HepG2 (cell line): ENCODE results near the gene ZC3H4. TPM values are rescaled to one million over a fixed set of nuclear protein-coding genes. Genes with fewer than 3 reads are reported as not detected.
A peak's percentile ranks its signal among the peaks of the same experiment; 100 is the strongest.

Experiments
- AHR ChIP-seq: IDR thresholded peaks from 2 replicates; pipeline ENCODE4 v1.6.1; 2018; ENCODE audit warnings: missing genetic modification reagents, missing compliant biosample characterization
- CREB1 ChIP-seq, 2 experiments: fragments of 450-650 bp in 1 of 2; IDR thresholded peaks; 2 replicates each; pipeline ENCODE4 v1.6.1; 2016 to 2017; ENCODE audit warnings: control low read depth in 1 of 2, mild to moderate bottlenecking in 1 of 2, missing compliant biosample characterization in 1 of 2, missing genetic modification characterization in 1 of 2
- CREM ChIP-seq, 2 experiments: sonication (generic) in 1 of 2; formaldehyde crosslinking in 1 of 2; IDR thresholded peaks; 2 replicates each; pipeline versions ENCODE4 v1.4.0 to v1.6.1; 2016 to 2020; ENCODE audit warnings: antibody characterized with exemption in 1 of 2, mild to moderate bottlenecking in 1 of 2, missing genetic modification reagents in 1 of 2
- ERF ChIP-seq: IDR thresholded peaks from 2 replicates; pipeline ENCODE4 v1.6.1; 2018; ENCODE audit warnings: missing biosample characterization, missing genetic modification reagents
- FOXC1 ChIP-seq: sonication (generic); formaldehyde crosslinking; IDR thresholded peaks from 2 replicates; pipeline ENCODE4 v1.8.0; 2022; ENCODE audit warnings: mild to moderate bottlenecking, missing genetic modification reagents, borderline replicate concordance
- JARID2 ChIP-seq: sonication (generic); formaldehyde crosslinking; IDR thresholded peaks from 2 replicates; pipeline ENCODE4 v1.8.1; 2023; ENCODE audit warnings: missing genetic modification reagents, inconsistent platforms; ENCODE audit not compliant: insufficient replicate concordance
- KAT7 ChIP-seq: IDR thresholded peaks from 2 replicates; pipeline ENCODE4 v1.6.1; 2018; ENCODE audit warnings: borderline replicate concordance, missing compliant biosample characterization
- KAT8 ChIP-seq: IDR thresholded peaks from 2 replicates; pipeline ENCODE4 v1.6.1; 2016; ENCODE audit warnings: missing genetic modification reagents, missing compliant biosample characterization
- MBNL3 ChIP-seq: fragments of 250-450 bp; sonication (Bioruptor Pico); conservative IDR thresholded peaks from 2 replicates; pipeline ENCODE4 v1.8.0; 2022; ENCODE audit warnings: mild to moderate bottlenecking, inconsistent platforms
- RFXAP ChIP-seq: sonication (generic); formaldehyde crosslinking; IDR thresholded peaks from 2 replicates; pipeline ENCODE4 v1.4.0; 2020; ENCODE audit warnings: missing genetic modification reagents, borderline replicate concordance
- SRSF1 ChIP-seq: fragments of 200-400 bp; formaldehyde crosslinking; optimal IDR thresholded peaks from 2 replicates; pipeline ENCODE3; 2017; ENCODE audit warnings: mild to moderate bottlenecking, low read depth, low read length, moderate library complexity
- ZNF138 ChIP-seq: sonication (generic); formaldehyde crosslinking; IDR thresholded peaks from 2 replicates; pipeline ENCODE4 v1.5.0; 2020; ENCODE audit warnings: mild to moderate bottlenecking, low read depth, missing genetic modification reagents
- ZNF207 ChIP-seq: fragments of 450-650 bp; IDR thresholded peaks from 2 replicates; pipeline ENCODE4 v1.6.1; 2016; ENCODE audit warnings: antibody characterized with exemption, borderline replicate concordance
- ZNF251 ChIP-seq: sonication (generic); formaldehyde crosslinking; IDR thresholded peaks from 2 replicates; pipeline ENCODE4 v1.9.0; 2021; ENCODE audit warnings: mild to moderate bottlenecking, missing genetic modification reagents
- ZNF253 ChIP-seq: sonication (generic); formaldehyde crosslinking; IDR thresholded peaks from 2 replicates; pipeline ENCODE4 v1.8.0; 2022; ENCODE audit warnings: mild to moderate bottlenecking, missing genetic modification reagents, borderline replicate concordance
- ZNF30 ChIP-seq: sonication (generic); formaldehyde crosslinking; IDR thresholded peaks from 2 replicates; pipeline ENCODE4 v1.5.0; 2020; ENCODE audit warnings: mild to moderate bottlenecking, missing genetic modification reagents
- ZNF367 ChIP-seq: sonication (generic); formaldehyde crosslinking; IDR thresholded peaks from 2 replicates; pipeline ENCODE4 v1.4.0; 2020; ENCODE audit warnings: missing genetic modification reagents, borderline replicate concordance
- ZNF44 ChIP-seq: sonication (generic); formaldehyde crosslinking; IDR thresholded peaks from 2 replicates; pipeline ENCODE4 v1.5.1; 2020; ENCODE audit warnings: mild to moderate bottlenecking, missing genetic modification reagents
- ZNF605 ChIP-seq: sonication (generic); formaldehyde crosslinking; IDR thresholded peaks from 2 replicates; pipeline ENCODE4 v1.8.0; 2022; ENCODE audit warnings: mild to moderate bottlenecking, missing genetic modification reagents
- ZNF746 ChIP-seq: sonication (generic); formaldehyde crosslinking; IDR thresholded peaks from 2 replicates; pipeline ENCODE4 v1.8.0; 2022; ENCODE audit warnings: mild to moderate bottlenecking, missing genetic modification reagents
- polyA plus RNA-seq, 8 experiments: library from polyadenylated mRNA; depleted of rRNA in 3 of 8; stranded (reverse) in 7 of 8; unstranded in 1 of 8; fragments of >200 nt; fragmentation: Illumina TruSeq in 4 of 8; extraction: Trizol in 4 of 8; gene quantifications; 2 replicates each; pipeline versions ENCODE4 v1.2.1 to v1.2.3, GENCODE V29; 2011 to 2016; ENCODE audit warnings: low read depth in 4 of 8, missing spikeins in 1 of 8, mixed read lengths in 1 of 8; ENCODE audit not compliant: insufficient read depth in 1 of 8
- total RNA-seq, 5 experiments: library from RNA; depleted of rRNA; stranded (reverse); fragments of >200 nt; fragmentation: Illumina TruSeq; extraction: Trizol; gene quantifications; 2 replicates each; pipeline ENCODE4 v1.2.3, GENCODE V29; 2016; ENCODE audit warnings: low read depth in 1 of 5
- TF ChIP-seq, protein P1 (sequence below): sonication (generic); formaldehyde crosslinking; conservative IDR thresholded peaks from 2 replicates; pipeline ENCODE4 v1.8.0; 2022; ENCODE audit warnings: mild to moderate bottlenecking, moderate library complexity, missing genetic modification reagents
- TF ChIP-seq, protein P2 (sequence below): sonication (generic); formaldehyde crosslinking; IDR thresholded peaks from 2 replicates; pipeline ENCODE4 v1.5.0; 2020; ENCODE audit warnings: mild to moderate bottlenecking, missing genetic modification reagents
- TF ChIP-seq, protein P3 (sequence below): sonication (generic); formaldehyde crosslinking; IDR thresholded peaks from 2 replicates; pipeline ENCODE4 v1.4.0; 2020; ENCODE audit warnings: low read depth, mild to moderate bottlenecking, missing genetic modification reagents
- TF ChIP-seq, protein P4 (sequence below): sonication (generic); formaldehyde crosslinking; IDR thresholded peaks from 2 replicates; pipeline ENCODE4 v1.4.0; 2020; ENCODE audit warnings: missing genetic modification reagents, low read depth, mild to moderate bottlenecking, borderline replicate concordance

ZC3H4 gene
- total and polyA plus RNA-seq, 2 of the 13 experiments (the other 11 are each of a cell fraction or from before 2014, with no cell fraction given): 1.8 to 10.7 TPM

DNA sequence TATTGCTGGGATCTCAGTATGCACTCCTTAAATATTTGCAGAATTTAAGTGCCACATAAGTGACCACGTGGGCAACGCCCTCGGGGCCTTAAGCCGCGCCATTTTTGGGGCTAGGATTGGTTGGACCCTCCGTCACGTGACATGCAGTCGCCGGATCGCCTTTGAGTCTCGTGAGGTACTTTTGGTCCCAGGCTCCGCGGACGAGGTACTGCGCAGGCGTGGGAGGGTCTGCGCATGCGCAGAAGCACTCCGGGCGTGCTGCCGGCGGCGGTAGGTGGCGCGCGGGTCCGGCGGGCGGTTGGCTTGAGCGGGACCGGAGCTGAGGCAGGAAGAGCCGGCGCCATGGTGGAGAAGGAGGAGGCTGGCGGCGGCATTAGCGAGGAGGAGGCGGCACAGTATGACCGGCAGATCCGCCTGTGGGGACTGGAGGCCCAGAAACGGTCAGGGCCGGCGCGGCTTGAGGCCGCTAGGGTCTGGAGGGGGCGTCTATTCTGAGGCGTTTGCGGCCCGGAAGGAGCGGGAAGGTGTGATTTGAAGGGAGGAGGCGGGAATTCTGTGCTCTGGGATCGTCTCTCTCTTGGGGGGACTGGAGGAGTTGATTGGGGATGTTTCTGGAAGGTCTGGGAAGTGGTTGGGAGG, 17.1 kb upstream of the ZC3H4 start, which contains the start of gene SAE1 (continued):
- TF ChIP-seq AHR (CRISPR knock-in tag) (no peak; the same call in 1 of the 2 replicates), FOXC1 (CRISPR knock-in tag) (peak; percentile 44; the same call in 1 of the 2 replicates), ZNF253 (CRISPR knock-in tag) (0 out of 2 replicates have a peak, but pooled peaks have one; percentile 18), KAT8 (peak; percentile 85), KAT7 (CRISPR knock-in tag) (0 out of 2 replicates have a peak, but pooled peaks have one; percentile 61), SRSF1 (peak; percentile 93), ZNF605 (0 out of 2 replicates have a peak, but pooled peaks have one; percentile 72), ZNF30 (CRISPR knock-in tag) (peak; percentile 46; the same call in 1 of the 2 replicates), MBNL3 (no peak), CREM (IDR thresholded peaks at IDR 0.05) (peak; percentile 53), CREM (CRISPR knock-in tag; IDR thresholded peaks at IDR 0.05) (no peak), ERF (CRISPR knock-in tag) (peak; percentile 83), ZNF138 (CRISPR knock-in tag) (peak; percentile 56; the same call in 1 of the 2 replicates), ZNF367 (CRISPR knock-in tag) (no peak), RFXAP (CRISPR knock-in tag) (peak; percentile 9; the same call in 1 of the 2 replicates), ZNF746 (CRISPR knock-in tag) (peak; percentile 45; the same call in 1 of the 2 replicates), JARID2 (peak; percentile 49), CREB1 (IDR thresholded peaks at IDR 0.05) (peak; percentile 43), CREB1 (CRISPR knock-in tag; IDR thresholded peaks at IDR 0.05) (peak; percentile 39; the same call in 1 of the 2 replicates), ZNF251 (CRISPR knock-in tag) (no peak), ZNF207 (peak; percentile 90; the same call in 1 of the 2 replicates), ZNF44 (0 out of 2 replicates have a peak, but pooled peaks have one; percentile 71)
- TF ChIP-seq, protein P1, sequence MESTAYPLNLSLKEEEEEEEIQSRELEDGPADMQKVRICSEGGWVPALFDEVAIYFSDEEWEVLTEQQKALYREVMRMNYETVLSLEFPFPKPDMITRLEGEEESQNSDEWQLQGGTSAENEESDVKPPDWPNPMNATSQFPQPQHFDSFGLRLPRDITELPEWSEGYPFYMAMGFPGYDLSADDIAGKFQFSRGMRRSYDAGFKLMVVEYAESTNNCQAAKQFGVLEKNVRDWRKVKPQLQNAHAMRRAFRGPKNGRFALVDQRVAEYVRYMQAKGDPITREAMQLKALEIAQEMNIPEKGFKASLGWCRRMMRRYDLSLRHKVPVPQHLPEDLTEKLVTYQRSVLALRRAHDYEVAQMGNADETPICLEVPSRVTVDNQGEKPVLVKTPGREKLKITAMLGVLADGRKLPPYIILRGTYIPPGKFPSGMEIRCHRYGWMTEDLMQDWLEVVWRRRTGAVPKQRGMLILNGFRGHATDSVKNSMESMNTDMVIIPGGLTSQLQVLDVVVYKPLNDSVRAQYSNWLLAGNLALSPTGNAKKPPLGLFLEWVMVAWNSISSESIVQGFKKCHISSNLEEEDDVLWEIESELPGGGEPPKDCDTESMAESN (CRISPR knock-in tag): peak; percentile 16; the same call in 1 of the 2 replicates
- TF ChIP-seq, protein P2, sequence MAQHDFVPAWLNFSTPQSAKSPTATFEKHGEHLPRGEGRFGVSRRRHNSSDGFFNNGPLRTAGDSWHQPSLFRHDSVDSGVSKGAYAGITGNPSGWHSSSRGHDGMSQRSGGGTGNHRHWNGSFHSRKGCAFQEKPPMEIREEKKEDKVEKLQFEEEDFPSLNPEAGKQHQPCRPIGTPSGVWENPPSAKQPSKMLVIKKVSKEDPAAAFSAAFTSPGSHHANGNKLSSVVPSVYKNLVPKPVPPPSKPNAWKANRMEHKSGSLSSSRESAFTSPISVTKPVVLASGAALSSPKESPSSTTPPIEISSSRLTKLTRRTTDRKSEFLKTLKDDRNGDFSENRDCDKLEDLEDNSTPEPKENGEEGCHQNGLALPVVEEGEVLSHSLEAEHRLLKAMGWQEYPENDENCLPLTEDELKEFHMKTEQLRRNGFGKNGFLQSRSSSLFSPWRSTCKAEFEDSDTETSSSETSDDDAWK (CRISPR knock-in tag): no peak
- TF ChIP-seq, protein P3, sequence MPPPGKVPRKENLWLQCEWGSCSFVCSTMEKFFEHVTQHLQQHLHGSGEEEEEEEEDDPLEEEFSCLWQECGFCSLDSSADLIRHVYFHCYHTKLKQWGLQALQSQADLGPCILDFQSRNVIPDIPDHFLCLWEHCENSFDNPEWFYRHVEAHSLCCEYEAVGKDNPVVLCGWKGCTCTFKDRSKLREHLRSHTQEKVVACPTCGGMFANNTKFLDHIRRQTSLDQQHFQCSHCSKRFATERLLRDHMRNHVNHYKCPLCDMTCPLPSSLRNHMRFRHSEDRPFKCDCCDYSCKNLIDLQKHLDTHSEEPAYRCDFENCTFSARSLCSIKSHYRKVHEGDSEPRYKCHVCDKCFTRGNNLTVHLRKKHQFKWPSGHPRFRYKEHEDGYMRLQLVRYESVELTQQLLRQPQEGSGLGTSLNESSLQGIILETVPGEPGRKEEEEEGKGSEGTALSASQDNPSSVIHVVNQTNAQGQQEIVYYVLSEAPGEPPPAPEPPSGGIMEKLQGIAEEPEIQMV: peak; percentile 54; the same call in 1 of the 2 replicates
- TF ChIP-seq, protein P4, sequence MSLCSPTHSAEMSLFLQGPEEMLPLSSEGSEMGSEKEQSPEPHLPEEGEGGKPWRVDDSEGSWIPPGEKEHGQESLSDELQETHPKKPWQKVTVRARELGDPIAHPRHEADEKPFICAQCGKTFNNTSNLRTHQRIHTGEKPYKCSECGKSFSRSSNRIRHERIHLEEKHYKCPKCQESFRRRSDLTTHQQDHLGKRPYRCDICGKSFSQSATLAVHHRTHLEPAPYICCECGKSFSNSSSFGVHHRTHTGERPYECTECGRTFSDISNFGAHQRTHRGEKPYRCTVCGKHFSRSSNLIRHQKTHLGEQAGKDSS (CRISPR knock-in tag): peak; percentile 73; the same call in 1 of the 2 replicates
